Neural cell (in vitro differentiated cells): Measurements from ENCODE around the gene ZC3H12C. TPM values are rescaled to one million over a fixed set of nuclear protein-coding genes. Genes with fewer than 3 reads are reported as not detected.

ENCODE experiments used
- H2AFZ ChIP-seq: fragments of 200-600, 300-800 bp; sonication (generic), shearing (Covaris generic); 2 replicates; pipeline ENCODE4 v1.6.0; 2014; ENCODE audit warnings: low read depth, mild to moderate bottlenecking, antibody characterized with exemption, low read length, moderate library complexity
- H3F3A ChIP-seq: fragments of 200-600 bp; shearing (Covaris generic); 2 replicates; pipeline ENCODE4 v1.6.1; 2016; ENCODE audit warnings: mild to moderate bottlenecking, moderate library complexity, mixed read lengths, antibody characterized with exemption, low read length; ENCODE audit not compliant: insufficient read depth, poor library complexity, severe bottlenecking
- H3K27ac ChIP-seq: fragments of 200-600, 300-800 bp; sonication (generic), shearing (Covaris generic); 2 replicates; pipeline ENCODE4 v1.5.1; 2014; ENCODE audit warnings: mild to moderate bottlenecking, low read length, moderate library complexity
- H3K27me3 ChIP-seq: fragments of 300-800, 200-600 bp; sonication (generic), shearing (Covaris generic); 2 replicates; pipeline ENCODE4 v1.6.0; 2014; ENCODE audit warnings: mild to moderate bottlenecking, low read depth, low read length, moderate library complexity; ENCODE audit not compliant: insufficient read depth
- H3K36me3 ChIP-seq: fragments of 300-800, 200-600 bp; sonication (generic), shearing (Covaris generic); 2 replicates; pipeline ENCODE4 v1.5.1; 2014; ENCODE audit warnings: mild to moderate bottlenecking, antibody characterized with exemption, low read length, moderate library complexity; ENCODE audit not compliant: insufficient read depth
- H3K4me2 ChIP-seq: fragments of 300-800, 200-600 bp; sonication (generic), shearing (Covaris generic); 2 replicates; pipeline ENCODE4 v1.6.0; 2014; ENCODE audit warnings: mild to moderate bottlenecking, low read length
- H3K4me3 ChIP-seq: fragments of 300-800, 200-600 bp; sonication (generic), shearing (Covaris generic); 2 replicates; pipeline ENCODE4 v1.5.1; 2014; ENCODE audit warnings: mild to moderate bottlenecking, low read length, moderate library complexity
- H3K79me2 ChIP-seq: fragments of 200-600 bp; shearing (Covaris generic); replicated peaks from 2 replicates; pipeline ENCODE4 v1.6.0; 2014; ENCODE audit warnings: mild to moderate bottlenecking, low read length, moderate library complexity; ENCODE audit not compliant: insufficient read depth
- H3K9ac ChIP-seq: fragments of 300-800, 200-600 bp; sonication (generic), shearing (Covaris generic); 2 replicates; pipeline ENCODE4 v1.6.1; 2016; ENCODE audit warnings: mild to moderate bottlenecking, low read length, mixed read lengths
- H3K9me2 ChIP-seq: fragments of 200-600 bp; shearing (Covaris generic); 2 replicates; pipeline ENCODE4 v1.6.1; 2016; ENCODE audit warnings: mild to moderate bottlenecking, low read length, mixed read lengths; ENCODE audit not compliant: insufficient read depth
- H3K9me3 ChIP-seq: fragments of 200-600, 300-800 bp; sonication (generic), shearing (Covaris generic); 2 replicates; pipeline ENCODE4 v1.6.1; 2016; ENCODE audit warnings: mild to moderate bottlenecking, mixed run types, low read length, moderate library complexity, mixed read lengths
- H4K20me1 ChIP-seq: fragments of 200-600 bp; shearing (Covaris generic); 2 replicates; pipeline ENCODE4 v1.6.1; 2016; ENCODE audit warnings: mild to moderate bottlenecking, mixed run types; ENCODE audit not compliant: insufficient read depth
- CTCF ChIP-seq: fragments of 450-650 bp; IDR thresholded peaks from 2 replicates; pipeline ENCODE4 v1.5.1; 2014; ENCODE audit warnings: antibody characterized with exemption, mild to moderate bottlenecking, moderate library complexity; ENCODE audit not compliant: poor library complexity, severe bottlenecking
- EP300 ChIP-seq: fragments of 450-650 bp; conservative IDR thresholded peaks from 2 replicates; pipeline ENCODE4 v1.6.1; 2014; ENCODE audit warnings: antibody characterized with exemption, mild to moderate bottlenecking, moderate library complexity; ENCODE audit not compliant: poor library complexity, severe bottlenecking
- EZH2 ChIP-seq: fragments of 200-600, 300-800 bp; shearing (Covaris generic), sonication (generic); IDR thresholded peaks from 2 replicates; pipeline ENCODE4 v1.6.1; 2014; ENCODE audit warnings: antibody characterized with exemption, low read length, borderline replicate concordance, mild to moderate bottlenecking; ENCODE audit not compliant: insufficient read depth, poor library complexity, severe bottlenecking
- MXI1 ChIP-seq: fragments of 450-650 bp; conservative IDR thresholded peaks from 2 replicates; pipeline ENCODE4 v1.6.1; 2014; ENCODE audit warnings: antibody characterized with exemption, mild to moderate bottlenecking; ENCODE audit not compliant: poor library complexity, severe bottlenecking
- POLR2AphosphoS5 ChIP-seq: IDR thresholded peaks from 2 replicates; pipeline ENCODE4 v1.6.1; 2012
- RAD21 ChIP-seq: fragments of 450-650 bp; conservative IDR thresholded peaks from 2 replicates; pipeline ENCODE4 v1.6.1; 2014; ENCODE audit warnings: antibody characterized with exemption, mild to moderate bottlenecking, moderate library complexity
- REST ChIP-seq: IDR thresholded peaks from 2 replicates; pipeline ENCODE4 v1.6.1; 2012; ENCODE audit warnings: borderline replicate concordance
- SMC3 ChIP-seq: fragments of 450-650 bp; conservative IDR thresholded peaks from 2 replicates; pipeline ENCODE4 v1.6.1; 2014; ENCODE audit warnings: antibody characterized with exemption, mild to moderate bottlenecking, moderate library complexity; ENCODE audit not compliant: poor library complexity
- TAF1 ChIP-seq: IDR thresholded peaks from 2 replicates; pipeline ENCODE4 v1.6.1; 2012; ENCODE audit warnings: low read depth
- polyA plus RNA-seq: library from polyadenylated mRNA; depleted of rRNA; stranded (reverse); fragments of >200 nt; gene quantifications from 2 replicates; pipeline ENCODE4 v1.2.3, GENCODE V29; 2014

The ZC3H12C gene
- polyA plus RNA-seq, 1 donor from 2014 or later: 15.1 TPM

- peak overlapping the region; percentile 85 for H3K4me3 ChIP-seq
- no peaks in the 10 kb centered on the region for H3K36me3 ChIP-seq
- H4K20me1 ChIP-seq: no peaks in the 10 kb centered on the region
- H3K9ac ChIP-seq: peak overlapping the region; percentile 89
- no peak for TF ChIP-seq TAF1
- TF ChIP-seq POLR2AphosphoS5: no peak
- no peak for TF ChIP-seq RAD21
- TF ChIP-seq SMC3: no peak
- no peak for TF ChIP-seq EP300
- TF ChIP-seq EZH2: no peak
- TF ChIP-seq MXI1: no peak
- TF ChIP-seq CTCF: no peak
- H3K9me2 ChIP-seq: no peaks in the 10 kb centered on the region
- H3K27ac ChIP-seq: peak overlapping the region; percentile 86
- peak overlapping the region; percentile 57 for H2AFZ ChIP-seq
- H3K9me3 ChIP-seq: no peaks in the 10 kb centered on the region
- H3K79me2 ChIP-seq: peaks cover 36% of the 10 kb centered on the region
- H3F3A ChIP-seq: peaks cover 5% of the 10 kb centered on the region
- H3K4me2 ChIP-seq: peak overlapping the region; percentile 52
- H3K27me3 ChIP-seq: no peaks in the 10 kb centered on the region
These were observed 1.1 kb upstream of the ZC3H12C start for GRCh38 chr11:110092111-110092514.

GRCh38 chr11:110093407-110094297, 460 bp downstream of the ZC3H12C start:
- TF ChIP-seq EP300 (no peak), EZH2 (no peak), MXI1 (peak; percentile 22), SMC3 (no peak), RAD21 (no peak), REST (no peak), CTCF (no peak), TAF1 (no peak), POLR2AphosphoS5 (peak; percentile 41)
- peak overlapping the region; percentile 86 for H3K27ac ChIP-seq
- H4K20me1 ChIP-seq: no peaks in the 10 kb centered on the region
- H3K9ac ChIP-seq: peak overlapping the region; percentile 89
- no peaks in the 10 kb centered on the region for H3K36me3 ChIP-seq
- no peaks in the 10 kb centered on the region for H3K9me2 ChIP-seq
- H3F3A ChIP-seq: peaks cover 5% of the 10 kb centered on the region
- H3K4me3 ChIP-seq: peak overlapping the region; percentile 85
- H3K9me3 ChIP-seq: no peaks in the 10 kb centered on the region
- peak overlapping the region; percentile 23 for H2AFZ ChIP-seq
- no peaks in the 10 kb centered on the region for H3K27me3 ChIP-seq
- H3K4me2 ChIP-seq: peak overlapping the region; percentile 47
- peaks cover 51% of the 10 kb centered on the region for H3K79me2 ChIP-seq
